ENCODE results near the gene KIAA0753.
"Not testable (repeated sequence)": the region's sequence is repeated elsewhere in the genome, so short reads cannot be mapped to it uniquely, and the experiment has no call there.

The KIAA0753 gene

DNA sequence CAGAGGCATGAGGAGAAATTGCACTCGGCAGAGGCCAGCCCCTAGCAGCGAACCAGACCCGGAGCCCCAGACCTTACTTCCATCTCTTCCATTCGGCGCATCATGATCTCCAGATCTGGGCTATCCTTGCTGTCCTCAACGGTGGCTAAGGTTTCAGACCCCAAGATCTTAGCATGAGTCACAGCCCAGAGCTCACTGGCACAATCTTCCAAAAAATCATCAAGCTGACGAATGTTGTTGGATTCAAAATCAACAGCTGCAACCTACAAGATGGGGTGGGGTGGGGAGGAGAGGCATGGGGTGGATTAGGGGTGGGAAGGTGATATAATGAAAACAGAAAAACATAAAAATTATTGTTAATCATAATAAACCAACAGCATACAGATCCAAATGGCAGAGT lies 44.4 kb downstream of the KIAA0753 start:
- no peak for DNase-seq

- DNase-seq: not testable (repeated sequence)
Measured at GRCh38 chr17:6593371-6593770, 47.1 kb downstream of the KIAA0753 start.

DNA sequence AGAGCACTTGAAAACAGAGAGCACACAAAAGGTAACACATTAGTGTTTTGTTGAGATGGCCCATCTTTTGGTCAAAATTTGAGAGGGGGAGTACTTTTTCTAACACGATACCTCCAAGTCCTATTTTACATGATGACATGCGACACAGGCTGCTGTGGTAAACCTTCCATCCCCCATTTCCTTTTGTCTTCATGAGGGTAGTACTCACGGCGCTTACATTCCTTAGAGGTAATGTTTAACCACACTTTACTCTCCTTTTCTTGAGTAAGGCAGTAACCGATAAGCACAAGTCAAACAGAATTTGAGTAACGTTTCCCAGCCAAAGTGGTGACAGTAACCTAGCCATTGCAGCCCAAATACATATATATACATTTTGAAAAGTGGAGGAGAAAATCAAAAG lies 48.3 kb downstream of the KIAA0753 start:
- no peak for DNase-seq

- DNase-seq: no peak
Measured at GRCh38 chr17:6591599-6592158, 48.8 kb downstream of the KIAA0753 start.

GRCh38 chr17:6589266-6589946 lies 51.1 kb downstream of the KIAA0753 start:
- no peak for DNase-seq

DNA sequence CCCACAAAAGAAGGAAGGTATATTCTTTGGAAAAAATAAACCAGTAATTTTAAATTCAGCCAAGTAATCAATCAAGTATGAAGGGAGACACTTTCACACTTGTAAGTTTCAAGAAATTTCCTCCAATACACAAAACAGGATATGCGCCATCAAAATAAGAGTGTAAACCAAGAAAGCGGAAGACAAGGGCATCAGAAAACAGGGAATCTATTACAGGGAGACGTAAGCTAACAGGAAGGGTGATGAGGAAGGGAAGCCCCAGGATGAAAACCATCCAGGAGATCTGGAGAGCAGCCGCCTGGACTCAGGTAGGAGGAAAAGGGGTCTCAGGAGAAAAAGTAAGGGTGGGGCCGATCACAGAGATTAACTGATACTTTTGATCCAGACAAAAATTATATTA lies 52.3 kb downstream of the KIAA0753 start:
- DNase-seq: no peak

- DNase-seq: no peak
Measured at GRCh38 chr17:6587310-6587709, 53.2 kb downstream of the KIAA0753 start.

DNA sequence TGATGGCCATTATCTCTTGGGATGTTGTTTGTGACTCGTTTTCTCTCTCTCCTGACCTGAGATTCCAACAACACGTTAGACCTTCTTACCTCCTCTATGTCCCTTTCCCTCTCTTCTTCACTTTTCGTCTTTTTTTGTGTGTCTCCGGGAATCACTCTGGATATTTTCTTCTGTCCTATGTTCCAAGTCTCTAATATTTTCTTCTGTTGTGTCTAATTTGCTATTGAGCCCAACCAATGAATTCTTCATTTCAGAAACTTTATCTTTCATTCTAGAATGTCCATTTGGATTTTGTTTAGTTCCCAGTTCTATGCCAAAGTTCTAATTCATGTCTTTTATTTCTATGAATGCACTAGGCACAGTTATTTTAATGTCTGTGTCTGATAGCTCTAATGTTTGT lies 57.1 kb downstream of the KIAA0753 start:
- DNase-seq: no peak

DNA sequence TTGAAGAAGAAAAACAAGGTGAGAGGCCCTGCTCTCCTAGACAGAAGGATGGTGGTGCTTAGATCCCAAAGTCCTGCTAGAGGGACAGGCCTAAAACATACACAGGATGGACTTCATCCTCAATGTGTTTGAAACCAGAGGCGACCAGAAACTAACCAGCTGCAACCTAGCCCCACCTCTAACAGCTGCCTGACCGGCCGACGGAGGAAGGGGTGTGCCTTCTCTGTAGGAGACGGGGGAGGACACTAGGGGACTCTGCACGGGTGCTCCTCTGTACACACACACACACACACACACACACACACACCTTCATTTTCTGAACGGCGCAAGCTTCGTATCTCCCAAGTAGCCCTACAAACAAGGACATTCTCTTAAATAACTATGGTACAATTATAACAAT lies 59.9 kb downstream of the KIAA0753 start:
- DNase-seq: no peak

DNA sequence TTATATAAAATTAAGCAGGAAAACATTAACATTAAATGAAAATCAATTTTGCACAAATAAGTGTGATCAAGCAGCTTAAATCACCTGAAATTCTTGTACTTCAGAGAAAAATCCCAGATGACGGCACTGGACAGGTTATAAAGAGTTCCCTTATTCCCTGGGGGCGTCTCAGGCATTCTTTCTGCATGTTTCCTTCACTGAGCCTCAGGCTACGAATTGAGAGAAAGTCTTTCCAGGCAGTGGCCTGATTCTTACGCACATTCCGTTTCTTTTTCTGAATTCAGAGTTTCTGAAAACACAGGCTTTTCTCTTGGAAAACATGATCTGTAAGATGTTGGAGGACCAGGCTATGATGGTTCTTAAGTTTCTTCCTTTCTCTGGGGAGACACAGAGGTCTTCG lies 62.0 kb downstream of the KIAA0753 start:
- no peak for DNase-seq

DNA sequence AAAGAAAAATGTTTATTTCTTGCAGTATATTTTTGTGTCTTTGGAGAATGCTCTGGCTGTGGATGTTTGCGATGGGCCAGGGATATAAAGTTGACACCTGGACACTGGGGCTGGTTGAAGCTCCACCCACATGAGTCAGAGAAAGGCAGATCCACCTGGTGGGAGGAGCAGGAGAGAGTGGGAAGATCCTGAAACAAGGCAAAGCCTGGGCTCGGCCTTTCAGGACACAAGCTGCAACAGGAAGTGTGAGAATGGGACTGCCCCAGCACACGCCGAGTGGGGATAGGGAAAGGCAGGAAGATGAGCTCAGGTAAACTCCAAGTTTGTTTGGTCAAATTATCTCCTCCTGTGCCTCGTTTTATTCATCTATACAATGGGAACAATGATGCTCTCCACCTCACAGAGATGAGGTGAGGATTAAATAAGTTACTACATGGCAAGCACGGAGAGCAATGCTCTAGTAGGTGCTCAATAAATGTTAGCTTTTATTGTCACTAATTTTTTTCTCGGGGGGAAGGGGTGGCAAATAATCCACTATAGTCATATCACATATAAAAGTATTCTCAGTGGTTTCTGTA lies 62.7 kb downstream of the KIAA0753 start:
- no peak for DNase-seq

GRCh38 chr17:6576038-6576785 lies 64.3 kb downstream of the KIAA0753 start:
- no peak for DNase-seq

DNA sequence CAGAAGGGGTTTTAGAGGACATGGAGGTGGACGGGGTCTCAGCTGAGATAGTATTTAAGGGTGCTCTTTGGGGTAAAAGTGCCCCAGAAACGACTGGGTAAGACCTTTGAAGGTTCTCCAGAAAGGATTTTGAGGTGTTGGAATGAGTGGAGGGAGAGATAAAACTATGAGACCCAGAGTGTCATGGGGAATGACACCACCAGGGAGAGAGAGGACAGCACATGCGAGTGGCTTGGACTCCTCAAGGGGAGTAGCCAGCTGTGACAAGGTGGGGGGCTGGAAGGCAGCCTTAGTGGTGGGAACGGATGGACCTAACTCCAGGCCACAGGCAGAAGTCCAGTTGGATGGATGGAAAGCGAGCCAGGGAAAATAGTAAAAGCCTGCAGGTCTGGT lies 64.9 kb downstream of the KIAA0753 start:
- no peak for DNase-seq

DNA sequence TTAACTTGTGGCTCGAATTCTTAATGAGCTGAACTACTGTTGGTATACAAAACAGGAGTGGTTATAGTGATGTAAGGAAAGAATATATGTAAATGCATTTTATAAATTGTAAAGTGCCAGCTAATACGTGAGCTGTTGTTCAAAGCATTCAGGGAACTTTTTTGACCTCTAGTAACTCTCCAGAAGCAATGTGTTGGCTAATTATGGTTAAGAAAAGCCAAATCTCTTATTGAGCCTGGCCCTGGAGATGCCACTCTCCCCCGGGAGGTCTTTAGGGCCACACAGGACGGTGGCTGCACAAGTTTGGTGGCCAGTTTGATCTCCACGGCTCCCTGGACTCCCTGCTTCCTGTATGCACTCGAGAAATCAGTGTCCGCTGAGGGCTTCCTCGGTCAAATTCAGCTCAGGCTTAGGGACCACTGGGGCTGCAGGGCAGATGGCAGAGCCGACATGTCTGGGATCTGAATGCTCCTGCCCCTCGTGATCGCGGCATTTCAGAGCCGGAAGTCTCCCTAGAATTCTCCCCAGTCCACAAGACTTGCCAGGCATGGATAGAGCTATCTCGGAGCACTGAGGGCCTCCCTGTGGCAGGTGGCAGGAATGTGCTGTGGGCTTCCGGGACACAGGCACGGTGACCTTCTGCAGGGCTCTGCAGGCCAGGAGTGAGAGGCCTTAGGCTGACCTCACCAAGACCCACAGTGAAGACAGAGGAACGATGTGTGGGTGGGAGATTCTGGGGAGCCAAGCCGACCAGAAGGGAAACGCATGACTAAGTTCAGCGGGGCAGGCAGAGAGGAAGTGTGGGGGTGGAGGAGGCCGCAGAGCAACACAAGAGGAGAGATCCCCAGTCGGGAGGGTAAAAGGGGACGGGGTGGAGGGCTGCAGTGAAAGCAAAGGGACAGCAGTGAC lies 65.6 kb downstream of the KIAA0753 start:
- no peak for DNase-seq

DNA sequence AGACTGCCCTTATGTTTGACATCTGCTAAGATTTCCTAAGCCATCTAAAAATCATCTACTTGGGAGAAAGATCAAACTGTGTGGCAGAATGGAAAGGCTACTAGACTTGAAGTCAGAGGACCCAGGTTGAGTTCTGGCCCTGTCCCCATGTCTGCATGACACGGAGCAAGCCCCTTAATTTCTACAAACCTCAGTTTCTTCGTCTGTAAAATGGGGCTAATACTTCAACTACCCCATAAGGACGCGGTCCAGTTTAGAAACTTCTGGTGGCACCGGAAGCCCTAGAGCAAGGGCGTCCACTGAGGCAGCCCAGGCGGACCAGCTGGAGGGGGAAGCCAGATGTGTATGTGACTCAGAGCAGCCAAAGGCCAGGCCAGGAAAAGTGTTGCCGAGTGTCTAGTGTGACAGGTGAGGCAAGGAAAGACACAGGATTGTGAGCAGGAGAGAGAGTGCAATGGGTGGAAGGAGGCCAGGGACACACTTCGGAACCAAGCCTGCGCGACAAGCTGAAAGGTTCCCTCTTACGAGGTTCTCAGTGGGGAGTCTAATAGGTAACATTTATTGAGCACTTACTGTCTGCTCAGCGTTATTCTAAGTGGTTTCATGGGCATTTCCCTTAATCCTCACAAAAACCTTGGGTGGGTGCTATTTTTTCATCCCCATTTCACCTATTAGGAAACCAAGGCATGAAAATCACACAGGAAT lies 66.4 kb downstream of the KIAA0753 start:
- no peak for DNase-seq

DNA sequence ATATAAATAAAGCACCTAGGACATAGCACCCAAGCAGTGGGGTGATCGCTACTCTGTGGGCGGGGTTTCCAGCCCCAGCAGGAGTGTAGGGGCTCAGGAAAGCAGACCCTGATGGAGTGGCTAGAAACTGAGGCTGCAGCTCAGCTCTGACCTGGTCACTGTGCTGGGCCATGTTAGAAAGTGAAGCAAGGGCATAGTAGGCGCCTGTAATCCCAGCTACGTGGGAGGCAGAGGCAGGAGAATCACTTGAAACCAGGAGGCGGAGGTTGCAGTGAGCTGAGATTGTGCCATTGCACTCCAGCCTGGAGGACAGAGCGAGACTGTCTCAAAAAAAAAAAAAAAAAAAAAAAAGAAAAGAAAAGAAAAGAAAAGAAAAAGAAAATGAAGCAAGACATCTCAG lies 67.0 kb downstream of the KIAA0753 start:
- not testable (repeated sequence) for DNase-seq

DNA sequence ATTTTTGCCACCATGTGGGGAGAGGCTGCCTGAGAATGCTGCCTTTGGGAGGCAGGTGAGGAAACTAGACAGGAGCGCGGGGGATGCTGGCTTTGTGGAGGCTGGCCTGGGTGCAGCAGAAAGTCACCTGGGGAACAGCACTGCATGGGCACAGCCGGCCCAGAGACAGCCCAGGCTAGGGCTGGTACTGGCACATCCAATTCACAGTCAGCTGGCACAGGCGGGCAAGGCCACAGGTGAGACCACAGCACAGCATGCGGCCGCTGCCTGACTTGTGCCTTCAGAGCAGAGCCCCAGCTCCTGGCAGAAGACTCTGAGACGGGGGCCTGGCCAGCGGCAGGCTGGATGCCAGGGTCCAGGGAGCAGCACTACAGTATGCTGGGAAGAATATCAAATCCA lies 67.5 kb downstream of the KIAA0753 start:
- DNase-seq: no peak

- no peak for DNase-seq
Measured at GRCh38 chr17:6571452-6571781, 69.1 kb downstream of the KIAA0753 start.

DNA sequence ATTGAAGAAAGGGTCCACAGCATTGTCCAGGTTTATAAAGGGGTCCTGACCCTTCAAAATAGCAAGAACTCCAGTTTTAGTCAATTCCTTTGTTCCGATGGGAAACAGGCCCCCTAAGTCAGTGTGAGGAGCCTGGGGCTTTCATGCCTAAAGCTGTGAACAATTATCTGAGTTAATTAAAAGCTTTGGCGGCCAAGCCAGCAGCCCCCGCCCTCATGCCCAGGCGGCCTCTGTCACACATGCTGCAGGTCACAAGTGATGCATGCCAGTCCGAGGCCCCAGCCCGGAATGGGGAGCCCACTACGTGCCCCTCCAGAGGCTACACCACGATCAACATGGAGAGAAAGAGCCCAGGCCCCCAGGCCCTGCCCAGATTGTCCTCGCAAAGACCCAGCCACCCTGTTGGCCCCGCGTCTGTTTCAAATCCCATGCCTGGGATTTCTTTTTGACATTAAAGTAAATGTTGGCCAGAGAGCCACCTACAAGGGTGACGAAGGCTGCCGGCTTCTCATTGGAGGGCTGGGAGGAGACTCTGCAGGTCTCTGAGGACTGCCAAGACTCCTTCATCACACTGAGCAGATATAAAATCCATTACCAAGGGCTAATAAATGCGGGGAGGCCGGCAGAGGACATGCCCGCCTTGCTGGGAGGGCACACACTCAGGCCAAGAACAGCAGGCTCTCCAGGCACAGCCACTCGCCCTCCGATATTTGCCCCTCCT lies 69.6 kb downstream of the KIAA0753 start:
- DNase-seq: no peak

GRCh38 chr17:6569370-6570285 lies 70.9 kb downstream of the KIAA0753 start:
- no peak for DNase-seq

All from NCI-H2171 (cell line).